Loucy (cell line): ENCODE results near the gene MARS2.

ENCODE experiments used
- H2AFZ ChIP-seq: fragments of 200-600 bp; sonication (generic); 2 replicates; pipeline ENCODE4 v1.6.0; 2016; ENCODE audit warnings: antibody characterized with exemption, mild to moderate bottlenecking, low read length, moderate library complexity
- H3F3A ChIP-seq: fragments of 200-600 bp; 2 replicates; pipeline ENCODE4 v1.6.0; 2016; ENCODE audit warnings: antibody characterized with exemption, low read depth, mild to moderate bottlenecking
- H3K27me3 ChIP-seq: fragments of 200-600 bp; sonication (generic); 2 replicates; pipeline ENCODE4 v1.6.1; 2014; ENCODE audit warnings: low read length, mild to moderate bottlenecking; ENCODE audit not compliant: insufficient read depth, poor library complexity, severe bottlenecking
- H3K36me3 ChIP-seq: fragments of 200-600 bp; sonication (generic); 2 replicates; pipeline ENCODE4 v1.6.1; 2016; ENCODE audit warnings: low read length; ENCODE audit not compliant: insufficient read depth
- H3K4me1 ChIP-seq: fragments of 200-600 bp; sonication (generic); 2 replicates; pipeline ENCODE4 v1.5.1; 2014; ENCODE audit warnings: low read length, mild to moderate bottlenecking; ENCODE audit not compliant: insufficient read depth, poor library complexity, severe bottlenecking
- H3K4me2 ChIP-seq: fragments of 200-600 bp; sonication (generic); 2 replicates; pipeline ENCODE4 v1.6.0; 2014; ENCODE audit warnings: antibody characterized with exemption, low read length, low read depth, mild to moderate bottlenecking; ENCODE audit not compliant: poor library complexity, severe bottlenecking
- H3K4me3 ChIP-seq: fragments of 200-600 bp; sonication (generic); 2 replicates; pipeline ENCODE4 v1.5.1; 2014; ENCODE audit warnings: low read length, mild to moderate bottlenecking, mixed read lengths; ENCODE audit not compliant: poor library complexity, severe bottlenecking
- H3K79me2 ChIP-seq: fragments of 200-600 bp; sonication (generic); 2 replicates; pipeline ENCODE4 v1.6.1; 2014; ENCODE audit warnings: low read length; ENCODE audit not compliant: insufficient read depth
- H3K9ac ChIP-seq: fragments of 200-600 bp; sonication (generic); 2 replicates; pipeline ENCODE4 v1.6.0; 2014; ENCODE audit warnings: mild to moderate bottlenecking, low read depth, low read length, moderate library complexity; ENCODE audit not compliant: poor library complexity, severe bottlenecking
- H3K9me2 ChIP-seq: fragments of 200-600 bp; sonication (generic); replicated peaks from 2 replicates; pipeline ENCODE4 v1.6.1; 2016; ENCODE audit warnings: low read depth, low read length, mixed read lengths
- H3K9me3 ChIP-seq: fragments of 200-600 bp; sonication (generic); 2 replicates; pipeline ENCODE4 v1.6.1; 2014; ENCODE audit warnings: mild to moderate bottlenecking, antibody characterized with exemption, low read length, low read depth; ENCODE audit not compliant: insufficient read depth
- H4K20me1 ChIP-seq: fragments of 200-600 bp; sonication (generic); 2 replicates; pipeline ENCODE4 v1.6.0; 2014; ENCODE audit warnings: antibody characterized with exemption, low read length, mild to moderate bottlenecking; ENCODE audit not compliant: insufficient read depth, poor library complexity, severe bottlenecking
- CTCF ChIP-seq: fragments of 200-600 bp; sonication (generic); conservative IDR thresholded peaks from 2 replicates; pipeline ENCODE4 v1.5.1; 2014; ENCODE audit warnings: mild to moderate bottlenecking, antibody characterized with exemption, low read length
- EZH2phosphoT487 ChIP-seq: fragments of 200-600 bp; IDR thresholded peaks from 2 replicates; pipeline ENCODE4 v1.6.1; 2018; ENCODE audit warnings: antibody characterized with exemption, mild to moderate bottlenecking, moderate library complexity, borderline replicate concordance

The MARS2 gene

GRCh38 chr2:197666277-197666676 is 38.9 kb upstream of the MARS2 start:
- no peaks in the 10 kb centered on the region for H3K79me2 ChIP-seq
- TF ChIP-seq EZH2phosphoT487 (no peak), CTCF (no peak)
- H3K9ac ChIP-seq = no peak overlapping the region
- H3K36me3 ChIP-seq = no peaks in the 10 kb centered on the region
- H3F3A ChIP-seq = 0 out of 2 replicates have a peak, but pooled peaks cover 6% of the 10 kb centered on the region
- H4K20me1 ChIP-seq = no peaks in the 10 kb centered on the region
- peaks cover 16% of the 10 kb centered on the region for H3K4me1 ChIP-seq
- H3K4me3 ChIP-seq = no peak overlapping the region
- no peak overlapping the region for H2AFZ ChIP-seq
- no peaks in the 10 kb centered on the region for H3K9me2 ChIP-seq
- H3K4me2 ChIP-seq = no peak overlapping the region
- H3K27me3 ChIP-seq = no peaks in the 10 kb centered on the region
- H3K9me3 ChIP-seq = peaks cover 10% of the 10 kb centered on the region; the same call in 1 of the 2 replicates

GRCh38 chr2:197668296-197668695 is 36.9 kb upstream of the MARS2 start:
- H3K9ac ChIP-seq = no peak overlapping the region
- no peak overlapping the region for H3K4me3 ChIP-seq
- no peaks in the 10 kb centered on the region for H3K79me2 ChIP-seq
- H4K20me1 ChIP-seq = no peaks in the 10 kb centered on the region
- peaks cover 3% of the 10 kb centered on the region for H3K4me1 ChIP-seq
- H2AFZ ChIP-seq = no peak overlapping the region
- peaks cover 10% of the 10 kb centered on the region; the same call in 1 of the 2 replicates for H3K9me3 ChIP-seq
- H3K27me3 ChIP-seq = no peaks in the 10 kb centered on the region
- H3K4me2 ChIP-seq = no peak overlapping the region
- H3F3A ChIP-seq = 0 out of 2 replicates have a peak, but pooled peaks cover 6% of the 10 kb centered on the region
- no peaks in the 10 kb centered on the region for H3K9me2 ChIP-seq
- TF ChIP-seq EZH2phosphoT487 = no peak
- no peak for TF ChIP-seq CTCF
- no peaks in the 10 kb centered on the region for H3K36me3 ChIP-seq

- Histone ChIP-seq H3K27me3 (no peaks in the 10 kb centered on the region), H3K4me3 (no peak overlapping the region), H4K20me1 (no peaks in the 10 kb centered on the region), H3K4me1 (no peaks in the 10 kb centered on the region), H3F3A (no peaks in the 10 kb centered on the region), H3K36me3 (no peaks in the 10 kb centered on the region), H3K4me2 (no peak overlapping the region), H2AFZ (no peak overlapping the region), H3K9me2 (no peaks in the 10 kb centered on the region), H3K9ac (no peak overlapping the region), H3K9me3 (peaks cover 10% of the 10 kb centered on the region; the same call in 1 of the 2 replicates), H3K79me2 (no peaks in the 10 kb centered on the region)
- no peak for TF ChIP-seq CTCF
- no peak for TF ChIP-seq EZH2phosphoT487
Measured at GRCh38 chr2:197669077-197669476, 36.1 kb upstream of the MARS2 start.
